ENCODE measurements around the gene FCRL1.

Gene FCRL1

GRCh38 chr1:157819896-157820295, at the start of gene FCRL1:
TSS of gene FCRL1 (minus strand) at chr1:157820120. CDS start at chr1:157820037, 83 bp downstream.
- ATAC-seq (no peak), DNase-seq (no peak)

- ATAC-seq (no peak), DNase-seq (no peak)
Observed at GRCh38 chr1:157868654-157869053, 48.7 kb upstream of the FCRL1 start.

GRCh38 chr1:157862114-157863070, 42.5 kb upstream of the FCRL1 start:
- ATAC-seq, result no peak
- no peak for DNase-seq

GRCh38 chr1:157856538-157856937, 36.6 kb upstream of the FCRL1 start:
- DNase-seq, result no peak

GRCh38 chr1:157852476-157852875, 32.6 kb upstream of the FCRL1 start:
- ATAC-seq (no peak), DNase-seq (no peak)

More at GRCh38 chr1:157856538-157856937, 36.6 kb upstream of the FCRL1 start:
- no peak for ATAC-seq

GRCh38 chr1:157849229-157849875, 29.4 kb upstream of the FCRL1 start:
- no peak for ATAC-seq
- DNase-seq, result no peak

- ATAC-seq (no peak), DNase-seq (no peak)
Observed at GRCh38 chr1:157844089-157844830, 24.3 kb upstream of the FCRL1 start.

- no peak for ATAC-seq
- DNase-seq, result no peak
Observed at GRCh38 chr1:157842939-157843338, 23.0 kb upstream of the FCRL1 start.

- ATAC-seq (no peak), DNase-seq (no peak)
Observed at GRCh38 chr1:157841708-157842107, 21.8 kb upstream of the FCRL1 start, which contains the start of gene CD5L. TSS of gene CD5L (minus strand) at chr1:157841808. CDS start at chr1:157841701, 107 bp downstream.

GRCh38 chr1:157838966-157839365, 19.0 kb upstream of the FCRL1 start:
- no peak for DNase-seq
- ATAC-seq, result no peak

GRCh38 chr1:157834430-157834829, 14.5 kb upstream of the FCRL1 start:
- ATAC-seq (no peak), DNase-seq (no peak)

- no peak for DNase-seq
- no peak for ATAC-seq
Observed at GRCh38 chr1:157833145-157833544, 13.2 kb upstream of the FCRL1 start.

- ATAC-seq, result peak; percentile 34
- no peak for DNase-seq
Observed at GRCh38 chr1:157831968-157832626, 12.2 kb upstream of the FCRL1 start.

GRCh38 chr1:157830887-157831286, 11.0 kb upstream of the FCRL1 start:
- DNase-seq (no peak), ATAC-seq (no peak)

- ATAC-seq (no peak), DNase-seq (no peak)
Observed at GRCh38 chr1:157829711-157830110, 9.8 kb upstream of the FCRL1 start.

GRCh38 chr1:157829210-157829609, 9.3 kb upstream of the FCRL1 start:
- DNase-seq (no peak), ATAC-seq (no peak)

- no peak for DNase-seq
- ATAC-seq, result no peak
Observed at GRCh38 chr1:157820299-157820698, 379 bp upstream of the FCRL1 start.

- no peak for ATAC-seq
- no peak for DNase-seq
Observed at GRCh38 chr1:157819215-157819614, 705 bp downstream of the FCRL1 start.

- DNase-seq (no peak), ATAC-seq (no peak)
Observed at GRCh38 chr1:157813269-157813668, 6.7 kb downstream of the FCRL1 start.

GRCh38 chr1:157806431-157807149, 13.3 kb downstream of the FCRL1 start:
- peak; percentile 17 for DNase-seq
- ATAC-seq, result peak; percentile 78

- DNase-seq (no peak), ATAC-seq (no peak)
Observed at GRCh38 chr1:157803851-157804250, 16.1 kb downstream of the FCRL1 start.
